ENCODE measurements around the gene SMAP1.

SMAP1 gene

GRCh38 chr6:70667711-70668498 lies at the start of gene SMAP1:
Gene SMAP1, plus strand, starts transcription at chr6:70667883. Its CDS starts 141 bp downstream, at chr6:70668024.
- peak; percentile 87 for DNase-seq
- in situ Hi-C loops (cut with HindIII; ENCODE audit: low pct_ligation_motif_present, low pct_unique_long_range_greater_than_20kb, low sequenced_read_pairs), result no loop called here

- in situ Hi-C loops (cut with HindIII; ENCODE audit: low pct_ligation_motif_present, low pct_unique_long_range_greater_than_20kb, low sequenced_read_pairs), result no loop called here
- no peak for DNase-seq
Measured at GRCh38 chr6:70620746-70621145, 46.9 kb upstream of the SMAP1 start.

- no peak for DNase-seq
- in situ Hi-C loops (cut with HindIII; ENCODE audit: low pct_ligation_motif_present, low pct_unique_long_range_greater_than_20kb, low sequenced_read_pairs), result no loop called here
Measured at GRCh38 chr6:70622461-70622860, 45.2 kb upstream of the SMAP1 start.

DNA sequence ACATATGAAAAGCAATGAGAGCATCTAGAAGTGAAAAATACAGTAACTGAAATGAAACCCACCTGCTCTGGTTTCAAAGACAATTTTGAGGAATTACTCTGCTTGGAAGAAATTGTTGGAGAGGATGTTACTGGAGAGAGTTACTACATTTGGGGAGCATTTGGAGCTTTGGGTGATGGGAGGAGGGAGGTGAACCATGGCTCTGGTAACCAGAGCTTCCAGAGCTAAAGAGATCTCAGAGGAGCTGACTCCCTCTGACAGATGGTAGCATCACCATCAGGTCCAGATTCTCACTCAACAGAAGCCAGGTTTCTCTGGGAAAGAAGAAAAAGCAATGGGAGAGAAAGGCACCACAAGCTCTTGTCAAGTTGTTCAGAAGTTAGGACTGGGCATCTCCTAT lies 42.2 kb upstream of the SMAP1 start:
- in situ Hi-C loops (cut with HindIII; ENCODE audit: low pct_ligation_motif_present, low pct_unique_long_range_greater_than_20kb, low sequenced_read_pairs), result no loop called here
- no peak for DNase-seq

- DNase-seq, result no peak
- in situ Hi-C loops (cut with HindIII; ENCODE audit: low pct_ligation_motif_present, low pct_unique_long_range_greater_than_20kb, low sequenced_read_pairs), result no loop called here
Measured at GRCh38 chr6:70627500-70628254, 40.0 kb upstream of the SMAP1 start.

GRCh38 chr6:70629929-70630328 lies 37.8 kb upstream of the SMAP1 start:
- DNase-seq, result no peak
- in situ Hi-C loops (cut with HindIII; ENCODE audit: low pct_ligation_motif_present, low pct_unique_long_range_greater_than_20kb, low sequenced_read_pairs), result no loop called here

DNA sequence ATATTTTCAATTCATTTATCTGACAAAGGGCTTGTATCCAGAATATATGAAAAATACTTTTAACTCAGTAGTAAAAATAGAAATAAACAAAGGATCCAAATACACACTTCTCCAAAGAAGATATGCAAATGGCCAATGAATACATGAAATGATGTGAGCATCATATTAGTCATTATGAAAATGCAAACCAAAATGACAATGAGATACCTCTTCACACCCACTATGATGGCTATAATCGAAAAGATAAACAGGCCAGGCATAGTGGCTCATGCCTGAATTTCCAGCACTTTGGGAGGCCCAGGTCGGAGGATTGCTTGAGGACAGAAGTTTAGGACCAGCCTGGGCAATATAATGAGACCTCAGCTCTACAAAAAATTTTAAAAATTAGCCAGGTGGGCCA lies 33.8 kb upstream of the SMAP1 start:
- in situ Hi-C loops (cut with HindIII; ENCODE audit: low pct_ligation_motif_present, low pct_unique_long_range_greater_than_20kb, low sequenced_read_pairs), result no loop called here
- DNase-seq, result no peak

GRCh38 chr6:70636596-70636995 lies 31.1 kb upstream of the SMAP1 start:
- DNase-seq, result no peak
- in situ Hi-C loops (cut with HindIII; ENCODE audit: low pct_ligation_motif_present, low pct_unique_long_range_greater_than_20kb, low sequenced_read_pairs), result no loop called here

DNA sequence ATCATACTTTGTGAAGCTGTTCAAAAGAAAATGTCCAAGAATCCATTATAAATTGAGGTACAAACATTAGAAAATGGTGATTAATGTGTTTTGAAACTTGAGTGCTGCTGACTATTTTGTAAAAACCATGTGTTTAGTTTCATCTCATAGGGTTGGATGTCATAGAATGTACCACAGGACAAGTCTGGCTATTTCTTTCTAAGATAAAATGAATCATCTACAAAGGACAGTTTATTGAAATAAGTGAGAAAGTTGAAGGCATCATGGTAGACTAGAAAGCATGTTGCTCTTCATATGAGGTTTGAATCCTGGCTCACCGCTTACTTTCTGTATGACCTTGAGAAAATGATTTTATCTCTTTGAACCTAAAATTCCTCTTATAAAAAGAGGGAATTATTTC lies 29.2 kb upstream of the SMAP1 start:
- in situ Hi-C loops (cut with HindIII; ENCODE audit: low pct_ligation_motif_present, low pct_unique_long_range_greater_than_20kb, low sequenced_read_pairs), result no loop called here
- no peak for DNase-seq

DNA sequence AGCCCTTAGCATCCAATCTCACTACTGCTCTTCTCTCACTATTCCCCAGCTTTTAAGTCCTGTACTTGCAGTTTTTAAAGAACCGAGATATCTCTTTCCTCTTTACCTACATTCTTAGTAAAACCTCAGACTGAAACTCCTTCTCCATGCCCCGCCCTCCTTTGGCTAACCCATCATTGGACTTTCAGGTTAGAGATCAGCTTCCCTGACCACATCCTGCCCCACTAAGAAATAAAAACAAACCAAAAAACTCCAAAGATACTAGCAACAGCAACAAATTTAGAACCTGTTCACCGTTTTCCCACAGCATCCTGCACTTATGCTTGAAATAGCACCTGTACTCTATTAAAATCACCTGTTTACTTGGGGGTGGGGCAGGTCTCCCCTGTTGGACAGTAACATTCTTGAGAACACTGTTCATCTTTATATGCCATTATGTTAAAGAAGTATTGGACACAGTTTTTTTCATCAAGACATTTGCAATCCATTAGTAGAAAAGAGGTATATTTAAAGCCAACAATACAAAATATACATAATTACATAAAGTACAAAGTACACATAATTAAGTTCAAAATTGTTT lies 16.3 kb upstream of the SMAP1 start:
- in situ Hi-C loops (cut with HindIII; ENCODE audit: low pct_ligation_motif_present, low pct_unique_long_range_greater_than_20kb, low sequenced_read_pairs), result no loop called here
- DNase-seq, result no peak

DNA sequence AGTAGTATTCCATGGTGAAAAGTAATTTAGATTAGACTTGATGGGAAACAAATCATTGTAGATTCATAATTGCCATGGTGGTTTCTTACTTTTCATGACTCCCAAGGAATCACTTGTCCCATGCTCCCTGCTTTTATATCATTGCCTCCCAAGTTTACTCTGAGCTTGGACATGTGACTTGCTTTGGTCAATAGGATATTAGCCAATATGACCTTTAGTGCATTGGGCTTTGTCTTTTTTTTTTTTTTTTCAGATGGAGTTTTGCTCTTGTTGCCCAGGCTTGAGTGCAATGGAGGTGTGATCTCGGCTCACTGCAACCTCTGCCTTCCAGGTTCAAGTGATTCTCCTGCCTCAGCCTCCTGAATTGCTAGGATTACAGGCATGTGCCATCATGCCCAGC lies 15.5 kb upstream of the SMAP1 start:
- no peak for DNase-seq
- in situ Hi-C loops (cut with HindIII; ENCODE audit: low pct_ligation_motif_present, low pct_unique_long_range_greater_than_20kb, low sequenced_read_pairs), result no loop called here

GRCh38 chr6:70657706-70658105 lies 10.0 kb upstream of the SMAP1 start:
- in situ Hi-C loops (cut with HindIII; ENCODE audit: low pct_ligation_motif_present, low pct_unique_long_range_greater_than_20kb, low sequenced_read_pairs), result no loop called here
- no peak for DNase-seq

GRCh38 chr6:70663881-70664466 lies 3.7 kb upstream of the SMAP1 start:
- in situ Hi-C loops (cut with HindIII; ENCODE audit: low pct_ligation_motif_present, low pct_unique_long_range_greater_than_20kb, low sequenced_read_pairs), result no loop called here

DNA sequence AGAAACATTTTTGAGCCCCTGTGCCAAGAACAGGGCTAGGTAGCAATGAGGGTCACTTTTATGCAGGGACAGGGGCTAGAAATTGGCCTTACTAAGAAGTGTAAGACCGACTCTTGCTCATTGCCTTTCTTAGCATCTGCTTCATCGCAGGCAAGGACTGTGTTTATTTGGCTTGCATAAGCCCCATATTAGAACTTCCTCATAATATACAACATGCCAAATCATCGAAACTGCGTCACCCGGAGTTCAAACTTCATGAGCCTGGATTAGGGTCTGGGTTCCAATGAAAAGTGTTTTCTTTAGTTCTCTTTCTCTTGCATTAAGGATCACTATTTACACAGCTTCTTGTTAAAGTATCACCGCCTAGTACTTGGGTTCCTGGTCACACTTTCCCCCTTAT lies 977 bp upstream of the SMAP1 start:
- in situ Hi-C loops (cut with HindIII; ENCODE audit: low pct_ligation_motif_present, low pct_unique_long_range_greater_than_20kb, low sequenced_read_pairs), result no loop called here
- DNase-seq, result no peak

More at GRCh38 chr6:70663881-70664466, 3.7 kb upstream of the SMAP1 start:
- no peak for DNase-seq

DNA sequence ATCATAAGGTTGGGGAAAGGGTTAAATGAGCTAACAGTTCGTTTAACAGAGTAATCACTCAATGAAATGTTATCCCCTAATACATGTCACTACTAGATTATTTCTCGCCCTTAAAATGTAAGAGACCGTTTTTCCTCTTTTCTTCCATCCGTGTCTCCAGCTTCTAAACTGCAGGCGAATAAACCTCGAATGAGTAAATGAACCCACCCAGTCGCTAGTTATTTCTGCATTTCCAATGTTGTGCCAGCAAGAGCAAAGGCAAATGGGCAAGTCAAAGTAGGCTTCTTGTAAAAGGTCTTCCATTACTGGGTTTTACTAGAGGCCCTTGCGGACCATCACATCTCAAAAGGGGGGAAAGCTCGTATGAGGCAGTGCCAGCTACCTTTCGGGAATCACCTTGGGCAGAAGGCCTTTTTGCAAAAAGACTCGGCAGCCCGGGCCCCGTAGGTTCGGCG lies 400 bp upstream of the SMAP1 start:
- in situ Hi-C loops (cut with HindIII; ENCODE audit: low pct_ligation_motif_present, low pct_unique_long_range_greater_than_20kb, low sequenced_read_pairs), result no loop called here
- DNase-seq, result peak; percentile 2

DNA sequence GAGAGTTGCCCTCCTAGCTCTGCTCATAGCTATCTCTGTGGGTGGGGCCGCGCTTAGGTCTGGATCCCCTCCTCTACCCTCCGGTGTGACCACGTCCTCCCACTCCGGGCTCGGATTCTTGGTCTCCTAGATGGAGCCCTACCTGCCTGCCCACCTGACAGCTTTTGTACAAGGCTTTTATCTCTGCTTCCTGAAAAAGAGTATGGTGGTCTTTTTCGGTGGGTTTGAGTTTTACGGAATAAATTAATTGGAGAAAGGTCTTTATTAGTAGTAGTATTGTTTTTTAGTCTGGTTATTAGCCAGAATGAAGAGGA lies 773 bp downstream of the SMAP1 start:
- peak; percentile 72 for DNase-seq
- in situ Hi-C loops (cut with HindIII; ENCODE audit: low pct_ligation_motif_present, low pct_unique_long_range_greater_than_20kb, low sequenced_read_pairs), result no loop called here

DNA sequence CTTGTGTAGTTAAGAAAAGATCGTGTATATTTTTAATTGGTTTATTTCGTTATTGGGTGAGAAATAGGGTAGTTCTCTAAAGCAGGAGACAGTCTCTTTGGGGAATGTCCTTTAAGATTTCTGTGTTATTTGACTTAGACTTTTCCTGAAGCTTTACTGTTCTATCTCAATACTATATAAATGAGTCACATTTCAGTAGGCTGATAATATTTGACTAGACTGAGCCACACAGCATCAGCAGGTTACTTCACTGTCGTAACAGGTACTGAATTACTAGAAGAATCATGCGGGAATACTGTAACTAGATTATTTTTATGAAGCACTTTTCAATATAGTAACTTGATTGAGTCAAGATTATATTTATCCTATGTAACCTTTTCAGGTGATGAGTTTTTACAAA lies 1.4 kb downstream of the SMAP1 start:
- peak; percentile 68 for DNase-seq
- in situ Hi-C loops (cut with HindIII; ENCODE audit: low pct_ligation_motif_present, low pct_unique_long_range_greater_than_20kb, low sequenced_read_pairs), result no loop called here

DNA sequence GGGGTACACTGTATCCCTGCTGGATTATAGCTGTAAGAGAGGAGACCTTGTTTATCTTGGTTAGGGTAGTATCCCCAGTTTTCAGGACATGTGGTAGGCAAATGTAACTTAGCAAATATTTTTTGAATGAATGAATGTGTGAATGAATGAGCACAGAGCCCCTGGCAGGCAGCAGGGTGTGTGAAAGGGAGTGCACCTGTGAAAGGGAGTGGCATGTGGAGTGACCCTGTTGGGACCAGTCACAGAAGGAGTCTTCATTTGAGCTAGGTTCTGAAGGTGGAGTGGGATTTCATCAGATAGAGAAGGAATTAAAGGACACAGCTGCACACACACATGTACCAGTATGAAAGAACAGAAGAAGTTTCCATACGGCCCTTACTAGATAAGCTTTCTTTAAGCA lies 4.9 kb downstream of the SMAP1 start:
- in situ Hi-C loops (cut with HindIII; ENCODE audit: low pct_ligation_motif_present, low pct_unique_long_range_greater_than_20kb, low sequenced_read_pairs), result no loop called here

GRCh38 chr6:70673054-70673453 lies 5.4 kb downstream of the SMAP1 start:
- peak; percentile 1 for DNase-seq
- in situ Hi-C loops (cut with HindIII; ENCODE audit: low pct_ligation_motif_present, low pct_unique_long_range_greater_than_20kb, low sequenced_read_pairs), result no loop called here

More for the DNA sequence above, 4.9 kb downstream of the SMAP1 start:
- DNase-seq, result no peak
